Left cardiac atrium (tissue), 4 donors: ENCODE results near the gene RPAP3. TPM values are rescaled to one million over a fixed set of nuclear protein-coding genes. Genes with fewer than 3 reads are reported as not detected.
"Not testable (repeated sequence)": the region's sequence is repeated elsewhere in the genome, so short reads cannot be mapped to it uniquely, and the experiment has no call there.

Experiments
- ATAC-seq, 2 donors: fragments of 200-7000 bp; cut with Tn5 transposase; one replicate each; pipeline ENCODE4 v1.9.1; 2020; ENCODE audit warnings: mild to moderate bottlenecking in 2 of 2, moderate library complexity in 2 of 2
- DNase-seq: peaks from one replicate; pipeline ENCODE4 v3.0.0-alpha.2; 2020
- intact Hi-C, 2 donors: fragments of 100-400 bp; cut with DNase I; formaldehyde crosslinking; loops; one replicate each; pipeline versions ENCODE4 v1.14.1 to v1.15.1; 2022 to 2023
- total RNA-seq, 2 donors: library from RNA; stranded (reverse); fragmentation: NEBNext Ultra II Directional; extraction: Animal tissue kit (Norgen Biotek cat#: 25700); gene quantifications; one replicate each; pipeline ENCODE4 v1.2.1, GENCODE V29; 2021
- donor health status: DM: no; HTN: yes; CAD: no.
- donor health status: DM: no; HTN: yes; CAD: no; lungs with severe emphysema.
- donor health status: DM: yes; HTN: yes; CAD: no.
- donor health status: Dilated cardiomyopathy.

The RPAP3 gene
- total RNA-seq, 2 donors from 2014 or later, result 22.7 to 22.8 TPM

DNA sequence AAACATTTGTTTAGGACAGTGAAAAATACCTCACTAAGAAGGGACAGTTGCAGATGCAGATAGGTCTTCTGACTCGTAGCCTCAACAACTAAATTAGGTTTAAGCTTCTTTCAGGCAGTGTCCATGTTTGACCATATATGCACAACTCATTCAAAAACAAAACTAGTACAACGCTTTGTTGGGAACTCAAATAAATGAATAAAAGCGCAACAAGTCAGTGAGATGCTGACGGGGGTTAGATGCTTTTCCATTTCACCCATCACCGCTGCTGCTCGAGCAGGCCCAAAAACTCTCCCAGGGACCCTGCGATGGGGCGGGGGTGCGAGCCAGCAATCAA, 633 bp downstream of the RPAP3 start:
- ATAC-seq (no peak), DNase-seq (no peak)
- intact Hi-C loops, result no loop called here

DNA sequence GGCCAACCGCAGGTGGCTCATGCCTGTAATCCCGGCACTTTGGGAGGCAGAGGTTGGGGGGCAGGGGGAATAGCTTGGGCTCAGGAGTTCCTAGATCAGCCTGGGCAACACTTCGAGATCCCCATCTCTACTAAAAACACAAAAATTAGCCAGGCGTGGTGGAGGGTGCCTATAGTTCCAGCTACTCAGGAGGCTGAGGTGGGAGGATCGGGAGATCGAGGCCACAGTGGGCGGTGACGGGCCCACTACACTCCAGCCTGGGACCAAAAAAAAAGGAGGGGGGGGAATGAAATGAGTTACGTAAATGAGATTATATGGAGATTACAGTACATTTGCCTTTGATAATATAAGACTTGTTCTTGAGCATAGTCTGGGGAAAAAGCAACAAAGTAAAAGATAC, 1.1 kb downstream of the RPAP3 start:
- no peak for DNase-seq
- intact Hi-C loops, result no loop called here
- ATAC-seq, result no peak

DNA sequence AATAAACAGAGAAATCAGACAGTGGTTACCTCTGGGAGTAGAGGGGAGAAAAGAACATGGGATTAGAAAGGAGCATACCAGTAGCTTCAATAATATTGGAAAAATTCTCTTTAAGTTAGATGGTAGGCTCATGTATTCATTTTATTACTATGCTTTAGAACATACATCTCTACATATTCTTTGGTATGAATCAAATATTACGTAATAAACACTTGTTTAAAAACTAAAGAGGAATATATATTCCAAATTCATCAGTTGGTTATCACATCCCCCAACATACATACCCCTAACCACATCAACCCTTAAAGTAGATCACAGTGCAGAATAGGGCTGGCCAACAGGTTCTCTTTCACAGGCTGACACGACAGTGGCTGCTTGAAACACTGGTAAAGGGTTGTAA, 5.6 kb downstream of the RPAP3 start:
- intact Hi-C loops, result no loop called here
- no peak for ATAC-seq
- no peak for DNase-seq

DNA sequence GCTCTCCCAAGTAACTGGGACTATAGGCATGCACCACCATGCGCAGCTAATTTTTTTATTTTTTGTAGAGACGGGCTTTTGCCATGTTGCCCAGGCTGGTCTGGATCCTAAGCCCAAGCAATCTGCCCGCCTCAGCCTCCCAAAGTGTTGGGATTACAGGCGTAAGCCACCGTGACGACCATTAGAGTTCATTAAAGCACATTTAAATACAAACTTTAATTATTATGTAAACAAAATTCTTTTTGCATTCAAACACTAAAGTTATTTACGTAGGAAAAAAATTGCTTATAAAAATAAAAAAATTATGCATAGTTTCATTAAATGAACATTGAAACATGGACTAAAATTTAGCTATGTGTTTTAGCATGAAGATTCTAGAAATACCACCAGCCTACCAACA, 7.2 kb downstream of the RPAP3 start:
- DNase-seq, result no peak
- intact Hi-C loops, result no loop called here
- ATAC-seq, result no peak

DNA sequence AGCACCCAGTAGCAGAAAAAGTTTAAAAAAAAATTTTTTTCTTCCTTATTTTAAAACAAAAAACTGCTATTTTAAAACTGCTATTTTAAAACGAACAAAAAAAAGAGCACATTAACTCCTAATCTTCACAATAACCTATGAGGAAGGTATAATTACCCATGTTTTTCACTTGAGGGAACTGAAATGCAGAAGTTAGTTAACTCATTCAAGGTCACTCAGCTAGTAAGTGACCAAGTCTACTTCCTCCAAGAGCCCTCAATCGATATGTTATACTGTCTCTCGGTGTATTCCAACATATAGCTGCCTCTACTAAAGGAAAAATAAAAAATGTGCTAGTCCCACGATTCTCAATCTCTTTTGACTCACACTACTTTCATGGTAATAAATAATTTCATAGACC, 7.8 kb downstream of the RPAP3 start:
- ATAC-seq (no peak), DNase-seq (no peak)
- intact Hi-C loops, result no loop called here

GRCh38 chr12:47689215-47689614, 16.6 kb downstream of the RPAP3 start:
- intact Hi-C loops, result no loop called here
- no peak for ATAC-seq
- no peak for DNase-seq

DNA sequence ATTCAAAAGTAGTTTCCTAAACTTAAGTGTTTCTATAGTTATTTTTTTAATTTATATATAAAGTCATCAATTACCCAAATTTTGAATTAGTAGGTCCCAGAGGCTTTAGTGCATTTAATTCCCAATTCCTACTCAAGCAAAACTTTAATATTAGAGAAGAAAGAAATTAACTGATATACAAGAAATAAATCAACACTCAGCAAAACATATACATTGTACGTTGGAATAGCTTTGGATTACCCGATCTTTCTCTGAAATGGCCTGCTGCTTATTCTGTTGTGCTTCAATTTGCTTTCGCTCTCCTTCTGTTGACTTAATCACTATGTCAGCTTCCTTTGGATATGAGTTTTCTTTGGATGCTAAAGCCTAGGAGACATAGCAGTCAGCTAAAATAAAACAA, 18.2 kb downstream of the RPAP3 start:
- no peak for DNase-seq
- intact Hi-C loops, result no loop called here
- ATAC-seq, result no peak

DNA sequence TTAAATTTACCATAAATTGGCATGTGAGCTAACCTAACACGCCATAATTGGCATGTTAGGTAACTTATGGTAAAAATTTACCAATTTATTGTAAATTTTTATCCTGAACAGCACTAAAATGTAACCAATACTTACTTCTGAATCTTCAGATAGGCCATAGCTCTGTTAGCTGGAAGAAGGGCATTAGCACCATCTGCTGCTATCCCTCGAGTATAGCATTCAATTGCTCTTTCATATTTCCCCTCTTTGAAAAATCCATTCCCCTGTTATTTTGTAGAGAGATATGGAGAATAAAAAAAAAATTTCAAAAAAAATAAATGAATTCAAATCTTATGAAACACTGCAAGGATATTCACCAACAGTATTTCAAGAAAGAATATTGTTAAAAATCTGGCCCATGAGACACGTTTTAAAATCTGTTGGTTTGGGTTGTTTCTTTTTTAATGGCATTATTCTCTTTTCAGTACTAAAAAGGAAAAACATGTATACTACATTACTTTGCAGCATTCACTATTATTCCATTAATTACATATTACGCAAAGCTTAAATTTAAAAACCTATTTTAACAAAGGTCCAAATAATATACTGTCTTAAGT, 19.1 kb downstream of the RPAP3 start:
- intact Hi-C loops, result no loop called here
- no peak for ATAC-seq
- no peak for DNase-seq

DNA sequence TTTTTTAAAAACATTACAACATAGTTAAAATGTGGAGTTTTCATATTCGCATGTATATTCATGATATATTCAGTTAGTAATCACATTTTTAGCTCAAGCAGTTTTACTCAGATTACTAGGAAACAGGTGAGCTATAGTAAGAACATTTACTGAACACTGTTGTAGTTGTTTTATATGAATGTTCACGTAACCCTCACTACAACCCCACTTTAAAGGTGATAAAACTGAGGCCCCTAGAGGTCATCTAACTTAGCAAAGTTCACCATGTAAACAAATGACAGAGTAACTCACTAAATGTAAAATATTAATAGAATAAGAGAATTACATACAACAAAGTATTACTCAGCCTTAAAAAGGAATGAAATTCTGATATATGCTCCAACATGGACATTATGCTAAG, 26.0 kb downstream of the RPAP3 start:
- no peak for DNase-seq
- intact Hi-C loops, result loop anchor here in 1 of 2 donors (5.0 kb wide), 1 partner anchor 647 kb away; no protein-coding TSS in a partner anchor
- no peak for ATAC-seq

DNA sequence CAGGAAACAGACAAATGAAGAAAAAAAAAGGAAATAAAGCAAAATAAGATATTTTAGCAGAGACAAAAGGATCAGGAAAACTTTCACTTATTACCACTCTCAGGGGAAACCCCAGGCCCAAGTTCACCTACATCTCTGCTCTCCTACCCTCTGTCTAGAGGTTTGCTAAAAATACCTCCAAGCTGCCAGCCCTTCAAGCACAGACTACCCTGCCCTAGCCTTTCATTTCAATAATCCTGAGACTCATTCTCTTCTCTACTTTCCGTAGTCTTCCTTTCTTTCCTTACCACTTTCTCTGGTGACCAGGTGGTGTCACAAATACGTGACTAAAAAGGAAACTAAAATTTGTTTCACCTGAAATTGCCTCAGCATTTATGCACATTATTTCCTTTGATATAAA, 33.8 kb downstream of the RPAP3 start:
- DNase-seq (no peak), ATAC-seq (no peak)
- intact Hi-C loops, result no loop called here

DNA sequence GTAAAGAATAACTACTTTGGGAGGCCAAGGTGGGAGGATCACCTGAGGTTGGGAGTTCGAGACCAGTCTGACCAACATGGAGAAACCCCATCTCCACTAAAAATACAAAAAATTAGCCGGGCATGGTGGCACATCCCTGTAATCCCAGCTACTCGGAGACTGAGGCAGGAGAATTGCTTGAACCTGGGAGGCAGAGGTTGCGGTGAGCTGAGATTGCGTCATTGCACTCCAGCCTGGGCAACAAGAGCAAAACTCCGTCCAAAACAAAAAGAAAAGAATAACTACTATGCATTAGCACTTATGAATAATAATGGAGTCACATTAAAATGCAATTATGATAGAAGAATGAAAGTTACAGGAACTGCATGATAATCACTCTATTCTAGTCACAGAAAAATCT, 37.9 kb downstream of the RPAP3 start:
- DNase-seq, intact Hi-C loops, ATAC-seq: not testable (repeated sequence)

DNA sequence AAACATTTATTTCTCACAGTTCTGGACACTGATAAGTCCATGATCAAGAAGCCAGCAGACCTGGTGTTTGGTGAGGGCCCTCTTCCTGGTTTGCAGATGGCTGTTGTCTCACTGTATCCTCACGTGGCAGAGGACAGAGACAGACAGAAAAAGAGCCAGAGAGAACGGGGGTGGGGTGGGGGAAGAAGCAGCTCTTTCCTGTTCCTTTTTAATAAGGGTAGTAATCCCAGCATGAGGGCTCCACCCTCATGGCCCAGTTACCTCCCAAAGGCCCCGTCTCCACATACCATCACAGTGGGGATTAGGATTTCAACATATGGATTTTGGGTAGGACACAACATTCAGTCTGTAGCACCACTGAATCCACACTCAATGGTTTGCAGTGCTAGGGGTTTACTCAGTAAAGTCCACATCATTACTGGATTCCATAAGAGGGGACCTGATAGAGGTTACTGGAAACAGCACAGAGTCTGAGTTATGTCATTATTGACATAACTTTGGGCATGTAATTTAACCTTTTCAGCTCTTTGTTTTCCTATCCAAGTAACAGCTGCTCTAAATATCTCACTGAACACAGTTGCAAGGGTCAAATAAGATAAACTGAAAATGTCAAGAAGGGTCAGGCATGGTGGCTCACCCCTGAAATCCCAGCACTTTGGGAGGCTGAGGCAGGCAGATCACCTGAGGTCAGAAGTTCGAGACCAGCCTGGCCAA, 53.2 kb downstream of the RPAP3 start:
- intact Hi-C loops, result loop anchor here in 1 of 2 donors (10.0 kb wide), 1 partner anchor 618 kb away; no protein-coding TSS in a partner anchor
- ATAC-seq (peak; percentile 52 to 61), DNase-seq (no peak)

DNA sequence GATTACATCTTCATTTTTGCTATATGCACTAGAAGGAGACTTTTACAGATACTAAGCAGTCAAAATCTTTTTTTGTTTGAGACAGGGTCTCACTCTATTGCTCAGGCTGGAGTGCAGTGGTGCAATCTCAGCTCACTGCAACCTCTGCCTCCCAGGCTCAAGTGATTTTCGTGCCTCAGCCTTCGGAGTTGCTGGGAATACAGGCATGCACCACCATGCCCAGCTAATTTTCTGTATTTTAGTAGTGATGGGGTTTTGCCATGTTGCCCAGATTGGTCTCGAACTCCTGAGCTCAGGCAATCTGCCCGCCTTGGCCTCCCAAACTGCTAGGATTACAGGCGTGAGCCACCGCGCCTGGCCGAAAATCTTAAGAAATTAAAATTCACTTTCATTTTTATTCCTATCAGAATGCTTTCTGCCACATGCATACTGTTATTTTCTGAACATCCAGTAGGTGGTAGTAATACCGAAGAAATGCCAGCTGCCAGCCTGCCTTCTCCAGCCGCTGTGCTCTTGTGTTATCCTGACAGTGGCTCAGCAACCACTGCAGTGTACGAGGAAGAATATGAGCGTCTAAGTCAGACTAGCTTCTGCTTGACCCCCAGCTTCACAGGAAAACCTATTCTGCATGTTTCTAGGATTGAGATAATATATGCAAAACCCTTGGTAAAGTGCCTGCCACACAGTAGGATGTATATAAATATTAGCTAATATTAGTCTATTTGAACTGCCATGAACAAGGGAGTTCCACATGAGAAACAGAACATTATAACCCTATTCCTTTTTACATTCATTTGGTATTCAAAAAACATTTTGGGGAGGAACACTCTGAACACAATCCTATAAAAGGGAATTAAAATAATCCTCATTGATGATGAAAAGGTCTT, 54.2 kb downstream of the RPAP3 start:
- intact Hi-C loops, result loop anchor here in 1 of 2 donors (10.0 kb wide), 1 partner anchor 617 kb away; no protein-coding TSS in a partner anchor
- peak; percentile 58 for DNase-seq
- ATAC-seq, result peak; percentile 81 to 91

DNA sequence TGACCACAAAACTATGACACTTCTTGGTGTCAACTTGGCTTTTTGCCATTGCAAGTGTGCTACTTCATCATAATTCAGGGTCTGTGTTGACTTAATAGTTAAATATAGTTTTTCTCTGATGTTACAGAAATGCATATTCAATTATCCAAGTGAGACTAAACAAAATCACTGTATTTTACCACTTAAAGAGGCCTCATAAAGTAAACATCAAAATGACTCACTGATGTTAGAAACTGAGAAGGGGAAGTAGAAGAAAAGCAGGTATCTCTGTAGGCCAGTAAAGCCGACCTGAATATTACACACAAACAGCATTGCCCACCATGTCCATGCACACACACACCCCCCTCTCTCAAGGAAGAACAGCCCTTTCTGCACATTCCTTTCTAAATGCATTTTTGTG, 55.4 kb downstream of the RPAP3 start:
- DNase-seq (no peak), ATAC-seq (no peak)
- intact Hi-C loops, result loop anchor here in 1 of 2 donors (10.0 kb wide), 1 partner anchor 616 kb away; no protein-coding TSS in a partner anchor

GRCh38 chr12:47649381-47649780, 56.4 kb downstream of the RPAP3 start:
- ATAC-seq, result peak in 1 of 2 donors; percentile 24

DNA sequence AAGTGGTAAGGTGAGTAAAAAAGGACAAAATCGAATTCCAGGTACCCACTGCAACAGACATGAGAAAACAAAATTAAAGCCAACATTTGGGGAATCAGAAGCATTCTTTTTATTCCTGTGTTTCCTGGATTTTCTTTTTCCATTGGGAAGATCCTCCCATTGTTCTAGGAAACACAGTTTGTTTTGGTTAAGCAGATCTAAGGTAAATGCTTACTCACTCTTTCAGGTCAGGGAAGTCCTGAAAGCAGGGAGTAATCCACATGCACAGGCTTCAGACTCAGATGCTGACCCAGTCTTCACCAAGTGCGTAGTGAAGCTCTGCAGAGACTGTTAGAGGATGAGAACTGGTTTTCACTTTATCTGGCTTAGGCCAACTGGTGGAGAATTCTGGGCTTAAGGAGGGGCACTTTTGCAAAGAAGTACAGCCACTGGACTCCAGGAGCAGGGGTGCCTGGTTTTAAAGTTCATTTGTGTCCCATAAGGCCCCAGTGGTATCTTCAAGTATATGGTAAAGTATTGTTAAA, 57.7 kb downstream of the RPAP3 start:
- ATAC-seq (no peak), DNase-seq (no peak)
- intact Hi-C loops, result no loop called here

More at GRCh38 chr12:47649381-47649780, 56.4 kb downstream of the RPAP3 start:
- intact Hi-C loops, result no loop called here
- no peak for DNase-seq

DNA sequence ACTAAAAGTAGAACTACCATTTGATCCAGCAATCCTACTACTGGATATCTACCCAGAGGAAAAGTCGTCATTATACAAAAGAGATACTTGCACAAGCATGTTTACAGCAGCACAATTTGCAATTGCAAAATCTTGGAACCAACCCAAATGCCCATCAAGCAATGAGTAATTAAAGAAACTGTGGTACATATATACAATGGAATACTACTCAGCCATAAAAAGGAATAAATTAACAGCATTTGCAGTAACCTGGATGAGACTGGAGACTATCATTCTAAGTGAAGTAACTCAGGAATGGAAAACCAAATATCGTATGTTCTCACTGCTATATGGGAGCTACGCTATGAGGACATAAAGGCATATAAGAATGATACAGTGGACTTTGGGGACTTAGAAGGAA, 63.5 kb downstream of the RPAP3 start:
- intact Hi-C loops, DNase-seq, ATAC-seq: not testable (repeated sequence)

DNA sequence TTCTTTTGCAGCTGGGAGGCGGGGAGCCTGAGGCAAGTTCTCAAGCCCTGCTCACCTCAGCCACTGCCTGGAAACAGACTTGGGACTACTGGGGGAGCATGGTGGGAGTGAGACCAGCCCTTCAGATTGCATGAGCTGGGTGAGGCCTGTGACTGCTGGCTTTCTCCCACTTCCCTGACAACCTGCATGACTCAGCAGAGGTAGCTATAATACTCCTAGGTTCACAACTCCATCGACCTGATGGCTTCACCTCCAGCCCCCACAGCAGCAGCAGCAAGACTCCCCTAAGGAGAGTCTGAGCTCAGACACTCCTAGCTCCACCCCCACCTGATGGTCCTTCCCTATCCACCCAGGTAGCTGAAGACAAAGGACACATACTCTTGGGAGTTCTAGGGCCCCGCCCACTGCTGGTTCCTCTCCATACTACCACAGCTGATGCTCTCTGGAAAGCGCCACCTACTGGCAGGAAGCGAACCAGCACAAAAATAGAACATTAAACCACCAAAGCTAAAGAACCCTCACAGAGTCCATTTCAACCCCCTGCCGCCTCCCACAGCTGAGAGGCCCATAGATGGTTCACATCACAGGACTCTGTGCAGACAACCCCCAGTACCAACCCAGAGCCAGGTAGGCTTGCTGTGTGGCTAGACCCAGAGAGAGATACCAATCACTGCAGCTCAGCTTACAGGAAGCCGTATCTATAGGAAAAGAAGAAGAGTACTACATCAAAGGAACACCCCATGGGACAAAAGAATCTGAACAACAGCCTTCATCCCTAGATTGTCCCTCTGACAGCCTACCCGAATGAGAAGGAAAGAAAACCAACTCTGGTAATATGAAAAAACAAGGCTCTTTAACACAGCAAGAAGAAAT, 68.7 kb downstream of the RPAP3 start:
- peak; percentile 29 for DNase-seq
- intact Hi-C loops, result no loop called here
- no peak for ATAC-seq

GRCh38 chr12:47635770-47636169, 70.1 kb downstream of the RPAP3 start:
- DNase-seq, ATAC-seq, intact Hi-C loops: not testable (repeated sequence)
